Renal cortex interstitium (tissue), 11 donors: ENCODE data around the gene COX6B1. TPM values are rescaled to one million over a fixed set of nuclear protein-coding genes. Genes with fewer than 3 reads are reported as not detected.
A peak's percentile ranks its signal among the peaks of the same experiment; 100 is the strongest.
"Not testable (repeated sequence)": the region's sequence is repeated elsewhere in the genome, so short reads cannot be mapped to it uniquely, and the experiment has no call there.

ENCODE experiments used
- DNase-seq, 11 donors: peaks; one replicate each; pipeline ENCODE4 v3.0.0-alpha.2; 2013; ENCODE audit warnings: low read depth in 9 of 11, low spot score in 4 of 11; ENCODE audit errors: extremely low read depth in 1 of 11
- polyA plus RNA-seq, 3 donors: library from polyadenylated mRNA; unstranded; fragments of 120-200 nt; gene quantifications; one replicate each; pipeline ENCODE4 v1.2.1, GENCODE V29; 2013; ENCODE audit not compliant: insufficient read length in 3 of 3

The COX6B1 gene
- polyA plus RNA-seq, 3 donors: 284 to 381 (median 334) TPM

DNA sequence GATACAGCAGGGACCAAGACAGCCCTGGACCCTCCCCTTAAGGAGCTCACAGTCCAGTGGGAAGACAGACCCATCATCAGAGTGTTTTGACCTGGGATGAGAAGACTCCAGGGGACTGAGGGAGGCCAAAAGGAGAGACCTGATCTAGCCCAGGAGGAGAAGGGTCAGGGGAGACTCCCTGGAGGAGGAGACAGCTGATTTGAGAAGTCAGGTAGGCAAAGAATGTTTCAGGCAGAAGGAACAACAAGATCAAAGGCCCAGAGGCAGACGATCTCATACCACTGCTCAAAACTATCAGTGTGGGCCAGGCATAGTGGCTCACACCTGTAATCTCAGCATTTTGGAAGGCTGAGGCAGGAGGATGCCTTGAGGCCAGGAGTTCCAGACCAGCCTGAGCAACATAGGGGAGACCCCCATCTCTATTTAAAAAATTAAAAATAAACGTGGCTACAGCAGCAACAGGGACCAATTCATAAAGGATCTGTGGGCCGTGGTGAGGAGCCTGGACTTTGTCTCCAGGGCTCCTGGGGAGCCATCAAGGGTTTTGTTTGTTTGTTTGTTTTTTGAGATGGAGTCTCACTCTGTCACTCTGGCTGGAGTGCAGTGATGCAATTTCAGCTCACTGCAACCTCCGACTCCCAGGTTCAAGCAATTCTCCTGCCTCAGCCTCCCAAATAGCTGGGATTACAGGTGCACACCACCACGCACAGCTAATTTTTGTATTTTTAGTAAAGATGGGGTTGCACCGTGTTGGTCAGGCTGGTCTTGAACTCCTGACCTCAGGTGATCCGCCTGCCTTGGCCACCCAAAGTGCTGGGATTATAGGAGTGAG lies 2.2 kb upstream of the COX6B1 start:
- DNase-seq: no peak

DNA sequence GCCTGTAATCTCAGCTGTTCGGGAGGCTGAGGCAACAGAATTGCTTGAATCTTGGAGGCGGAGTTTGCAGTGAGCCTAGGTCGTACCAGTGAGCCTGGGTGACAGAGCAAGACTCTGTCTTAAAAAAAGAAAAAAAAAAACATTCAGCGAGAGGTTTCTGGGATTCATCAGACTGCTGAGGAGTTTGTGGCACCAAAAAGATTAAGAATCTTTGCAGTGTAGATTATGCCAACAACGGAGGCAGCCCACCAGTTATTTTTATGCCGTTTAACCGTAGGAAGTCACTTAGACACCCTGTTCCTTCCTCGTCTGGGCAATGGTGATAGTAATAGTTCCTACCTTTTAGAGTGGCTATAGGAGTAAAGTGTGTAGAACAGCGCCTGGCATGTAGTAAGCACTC lies 2.5 kb downstream of the COX6B1 start:
- no peak for DNase-seq

DNA sequence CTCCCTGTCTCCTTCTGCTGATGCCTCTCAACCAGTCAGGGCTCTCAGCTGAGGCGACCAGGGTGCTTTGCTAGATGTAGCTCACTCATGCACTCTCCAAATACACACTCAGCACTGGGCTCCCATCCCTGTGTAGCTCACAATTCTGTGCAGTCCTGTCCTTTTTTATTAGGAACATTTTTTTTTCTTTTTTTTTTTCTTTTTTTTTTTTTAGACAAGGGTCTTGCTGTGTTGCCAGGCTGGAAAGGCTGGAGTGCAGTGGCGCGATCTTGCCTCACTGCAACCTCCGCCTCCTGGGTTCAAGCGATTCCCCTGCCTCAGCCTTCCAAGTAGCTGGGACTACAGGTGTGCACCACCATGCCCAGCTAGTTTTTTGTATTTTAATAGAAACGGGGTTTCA lies 6.7 kb downstream of the COX6B1 start:
- DNase-seq: not testable (repeated sequence)

DNA sequence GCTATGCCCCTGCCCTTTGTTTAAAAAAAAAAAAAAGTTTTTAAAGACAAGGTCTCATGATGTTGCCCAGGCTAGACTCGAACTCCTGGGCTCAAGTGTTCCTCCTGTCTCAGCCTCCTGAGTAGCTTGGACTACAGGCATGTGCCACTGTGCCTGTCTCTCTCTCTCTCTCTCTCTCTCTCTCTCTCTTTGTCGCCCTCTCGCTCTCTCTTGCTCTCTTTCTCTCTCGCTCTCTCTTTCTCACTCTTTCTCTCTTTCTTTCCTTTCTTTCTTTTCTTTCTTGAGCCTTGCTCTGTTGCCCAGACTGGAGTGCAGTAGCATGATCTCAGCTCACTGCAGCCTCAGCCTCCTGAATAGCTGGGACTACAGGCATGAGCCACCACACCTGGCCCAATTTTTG lies 7.5 kb downstream of the COX6B1 start:
- DNase-seq: no peak

DNA sequence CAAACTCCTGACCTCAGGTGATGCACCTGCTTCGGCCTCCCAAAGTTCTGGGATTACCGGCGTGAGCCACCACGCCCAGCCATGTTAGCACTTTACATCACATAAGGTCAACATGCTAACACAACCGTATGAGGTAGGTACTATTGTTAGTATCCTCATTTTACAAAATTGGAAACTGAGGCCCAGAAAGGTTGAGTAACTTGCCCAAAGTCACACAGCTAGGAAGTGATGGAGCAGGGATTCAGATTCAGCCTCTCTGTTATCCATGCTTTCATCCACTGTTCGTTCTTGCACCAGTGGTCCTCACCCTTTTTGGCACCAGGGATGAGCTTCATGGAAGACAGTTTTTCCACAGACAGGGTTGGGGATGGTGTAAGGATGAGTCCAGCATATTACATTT lies 8.6 kb downstream of the COX6B1 start:
- no peak for DNase-seq

DNA sequence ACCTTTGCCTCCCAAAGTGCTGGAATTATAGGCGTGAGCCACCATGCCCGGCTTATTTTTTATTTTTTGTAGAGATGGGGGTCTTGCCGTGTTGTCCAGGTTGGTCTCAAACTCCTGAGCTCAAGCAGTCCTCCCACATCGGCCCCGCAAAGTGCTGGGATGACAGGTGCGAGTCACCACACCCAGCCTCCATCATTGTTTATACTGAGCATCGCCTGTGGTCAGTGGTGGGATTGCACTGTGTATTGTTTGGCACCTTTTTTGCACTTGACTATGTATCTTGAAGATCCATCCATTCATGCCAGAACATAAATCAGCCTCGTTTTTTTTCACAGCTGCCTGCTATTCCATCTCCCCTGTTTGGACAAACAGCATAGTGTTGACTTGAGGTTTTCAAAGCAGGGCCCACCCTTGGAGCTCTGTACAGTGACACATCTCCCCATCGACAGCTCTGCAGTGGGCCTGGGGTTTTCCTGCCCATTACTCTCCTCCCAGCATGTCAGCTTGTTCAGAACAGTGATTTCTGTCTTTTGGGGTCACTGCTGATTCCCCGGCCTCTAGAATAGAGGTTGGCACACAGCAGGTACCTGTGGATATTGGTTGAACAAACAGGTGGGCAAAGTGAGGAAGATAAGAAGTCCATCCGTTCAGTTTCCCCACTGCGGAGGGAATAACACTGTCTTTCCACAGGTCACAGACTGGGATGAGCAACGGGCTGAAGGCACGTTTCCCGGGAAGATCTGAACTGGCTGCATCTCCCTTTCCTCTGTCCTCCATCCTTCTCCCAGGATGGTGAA lies 10.0 kb downstream of the COX6B1 start:
- DNase-seq: no peak

DNA sequence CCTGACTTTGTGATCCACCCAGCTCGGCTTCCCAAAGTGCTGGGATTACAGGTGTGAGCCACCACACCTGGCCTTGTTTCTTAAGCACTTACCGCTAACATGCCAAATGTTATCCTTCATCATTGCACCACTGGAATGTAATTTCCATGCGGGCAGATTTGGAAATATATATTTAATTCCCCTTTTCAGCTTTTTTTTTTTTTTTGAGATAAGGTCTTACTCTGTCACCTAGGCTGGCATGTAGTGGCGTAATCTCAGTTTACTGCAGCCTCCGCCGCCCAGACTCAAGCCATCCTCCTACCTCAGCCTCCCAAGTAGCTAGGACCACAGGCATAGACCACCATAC lies 13.8 kb downstream of the COX6B1 start:
- DNase-seq: no peak

DNA sequence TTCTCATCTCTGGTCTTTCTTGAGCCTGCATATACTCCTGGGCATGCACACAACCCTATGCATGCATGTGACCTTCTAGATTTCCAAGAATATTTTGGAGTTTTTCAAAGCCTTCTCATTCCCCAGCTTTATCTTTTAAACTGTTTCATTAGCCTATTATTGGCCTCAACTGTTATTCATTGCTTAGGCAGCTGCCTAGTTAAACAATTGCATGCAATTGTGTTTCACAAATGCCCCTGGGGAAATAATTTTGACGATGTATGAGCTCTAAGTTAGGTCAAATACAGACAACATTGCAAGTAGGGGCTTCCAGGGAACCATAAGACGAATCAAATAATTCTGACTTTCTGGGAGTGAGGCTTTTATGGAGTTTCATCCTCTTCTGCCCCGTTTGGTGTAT lies 15.9 kb downstream of the COX6B1 start:
- no peak for DNase-seq

DNA sequence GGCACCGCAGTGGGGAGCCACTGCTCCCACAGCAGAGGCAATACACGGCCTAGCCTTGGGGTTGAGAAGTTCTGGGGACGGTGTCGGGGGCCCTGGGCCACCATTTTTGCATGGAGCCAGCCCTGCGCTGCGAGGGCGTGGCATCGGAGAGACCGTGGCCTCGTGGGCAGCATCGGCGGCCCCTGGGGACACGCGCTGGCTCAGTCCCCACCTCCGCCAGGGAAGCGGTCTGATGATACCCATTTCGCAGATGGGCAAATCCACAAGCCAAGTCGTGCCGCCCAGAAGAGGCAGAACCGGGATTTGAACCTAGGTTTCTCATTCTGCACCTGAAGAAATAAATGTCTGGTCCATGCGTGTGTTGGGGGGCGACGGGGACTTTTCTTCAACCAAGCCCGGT lies 17.0 kb downstream of the COX6B1 start:
- DNase-seq: no peak

DNA sequence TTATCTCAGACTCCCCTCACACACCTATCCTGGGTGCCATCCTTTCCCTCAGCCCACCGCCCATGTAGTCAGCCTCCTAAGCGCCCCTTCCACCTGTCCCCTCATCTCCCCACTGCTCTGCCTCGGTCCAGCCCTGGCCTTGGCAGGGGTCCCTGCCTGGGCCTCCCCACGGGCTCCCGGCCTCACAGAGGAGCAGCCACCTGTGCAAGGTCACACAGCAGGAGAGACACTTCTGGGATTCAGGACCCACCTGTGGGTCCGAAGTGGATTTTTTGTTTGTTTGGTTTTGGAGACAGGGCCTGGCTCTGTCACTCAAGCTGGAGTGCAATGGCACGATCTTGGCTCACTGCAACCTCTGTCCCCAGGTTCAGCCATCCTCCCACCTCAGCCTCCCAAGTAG lies 17.5 kb downstream of the COX6B1 start:
- no peak for DNase-seq

DNA sequence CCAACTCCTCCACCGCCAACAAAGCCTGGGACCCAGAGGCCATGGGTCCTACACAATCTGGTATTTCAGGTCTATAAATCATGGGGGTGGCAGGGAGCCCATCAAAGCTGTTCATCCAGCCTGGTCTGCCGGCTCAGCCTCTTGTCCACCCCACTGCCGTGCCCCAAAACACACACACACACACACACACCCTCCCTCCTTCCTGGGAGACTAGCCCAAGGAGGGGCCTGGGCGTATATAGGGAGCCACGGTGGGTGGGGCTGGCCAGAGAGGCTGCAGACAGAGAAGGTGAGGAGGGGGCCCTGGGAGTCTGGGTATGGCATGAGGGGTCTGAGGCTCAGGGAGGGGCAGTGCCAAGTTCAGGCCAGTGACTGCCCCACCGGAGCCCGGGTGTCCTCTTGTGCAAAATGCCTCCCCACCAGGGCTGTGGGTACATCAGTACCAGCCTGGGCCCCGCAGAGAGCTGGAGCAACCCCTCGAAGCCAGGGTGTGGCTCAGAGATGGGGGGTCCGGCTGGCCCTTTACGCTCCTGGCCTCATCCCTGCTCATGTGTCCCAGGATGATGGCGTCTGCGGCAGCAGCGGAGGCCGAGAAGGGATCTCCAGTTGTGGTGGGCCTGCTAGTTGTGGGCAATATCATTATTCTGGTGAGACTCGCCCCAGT lies 18.3 kb downstream of the COX6B1 start, which contains the start of gene UPK1A:
UPK1A (plus strand) TSS at position 267 of the 663 bp plus-strand sequence; CDS start at position 563, 296 bp downstream.
- DNase-seq: no peak

DNA sequence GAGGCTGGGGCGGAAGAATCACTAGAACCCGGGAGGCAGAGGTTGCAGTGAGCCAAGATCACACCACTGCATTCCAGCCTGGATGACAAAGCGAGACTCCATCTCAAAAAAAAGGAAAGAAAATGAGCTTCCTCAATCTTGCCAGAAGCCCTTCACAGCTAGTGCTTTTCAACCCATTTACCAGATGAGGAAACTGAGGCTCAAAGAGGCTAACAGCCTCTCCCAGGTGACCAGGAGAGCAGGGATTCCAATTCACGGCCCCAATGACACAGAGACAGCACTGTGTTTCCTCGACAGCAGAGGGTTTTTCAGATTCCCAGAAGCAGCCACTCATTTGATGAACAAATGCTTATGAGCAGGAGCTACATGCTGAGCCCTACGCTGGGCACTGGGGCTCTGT lies 21.4 kb downstream of the COX6B1 start:
- DNase-seq: no peak

DNA sequence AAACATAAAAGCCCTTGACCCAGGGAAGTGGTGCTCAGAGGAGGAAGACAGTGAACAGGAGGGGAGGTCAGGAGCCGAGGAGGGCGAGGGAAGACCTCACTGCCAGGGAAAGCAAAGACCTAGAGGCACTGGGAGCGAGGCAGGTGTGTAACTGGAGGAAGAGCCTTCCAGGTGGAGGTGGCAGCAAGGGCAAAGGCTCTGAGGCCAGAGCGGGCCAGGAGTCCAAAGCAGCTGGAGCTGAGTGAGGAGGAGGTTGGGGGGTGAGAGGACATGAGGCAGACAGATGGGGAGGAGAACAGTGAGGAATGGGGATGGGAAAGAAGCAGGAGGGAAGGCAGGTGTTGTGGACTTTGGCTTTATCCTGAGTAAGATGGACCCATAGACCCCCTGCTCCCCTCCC lies 21.9 kb downstream of the COX6B1 start:
- no peak for DNase-seq

DNA sequence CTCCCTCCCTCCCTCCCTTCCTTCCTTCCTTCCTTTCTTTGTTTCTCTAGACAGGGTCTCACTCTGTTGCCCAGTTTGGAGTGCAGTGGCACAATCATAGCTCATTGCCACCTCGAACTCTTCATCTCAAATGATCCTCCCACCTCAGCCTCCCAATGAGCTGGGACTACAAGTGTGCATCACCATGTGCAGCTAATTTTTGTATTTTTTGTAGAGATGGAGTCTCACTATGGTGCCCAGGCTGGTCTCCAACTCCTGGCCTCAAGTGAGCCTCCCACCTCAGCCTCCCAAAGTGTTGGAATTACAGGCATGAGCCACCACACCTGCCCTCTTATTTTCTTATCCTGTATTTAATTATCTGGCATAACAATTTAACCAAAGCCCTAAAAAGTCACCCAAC lies 22.6 kb downstream of the COX6B1 start:
- DNase-seq: no peak

DNA sequence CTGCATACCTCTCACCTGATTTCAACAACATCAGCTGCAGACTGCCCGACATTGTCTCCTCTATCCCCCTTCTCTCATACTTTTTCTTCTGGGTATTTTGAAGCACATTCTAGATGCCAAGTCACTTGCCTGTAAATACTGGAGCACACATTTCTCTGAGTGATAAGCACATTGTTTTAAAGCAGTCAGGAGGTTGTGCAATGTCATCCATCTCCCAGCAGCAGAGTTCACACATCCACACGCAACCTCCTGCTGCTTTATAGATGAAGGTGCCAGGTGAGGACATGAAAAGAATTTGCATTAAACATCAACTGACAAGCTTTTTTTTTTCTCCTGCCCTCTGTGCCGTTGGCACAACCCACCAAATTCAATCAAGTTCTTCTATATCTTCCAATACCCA lies 23.7 kb downstream of the COX6B1 start:
- DNase-seq: no peak

DNA sequence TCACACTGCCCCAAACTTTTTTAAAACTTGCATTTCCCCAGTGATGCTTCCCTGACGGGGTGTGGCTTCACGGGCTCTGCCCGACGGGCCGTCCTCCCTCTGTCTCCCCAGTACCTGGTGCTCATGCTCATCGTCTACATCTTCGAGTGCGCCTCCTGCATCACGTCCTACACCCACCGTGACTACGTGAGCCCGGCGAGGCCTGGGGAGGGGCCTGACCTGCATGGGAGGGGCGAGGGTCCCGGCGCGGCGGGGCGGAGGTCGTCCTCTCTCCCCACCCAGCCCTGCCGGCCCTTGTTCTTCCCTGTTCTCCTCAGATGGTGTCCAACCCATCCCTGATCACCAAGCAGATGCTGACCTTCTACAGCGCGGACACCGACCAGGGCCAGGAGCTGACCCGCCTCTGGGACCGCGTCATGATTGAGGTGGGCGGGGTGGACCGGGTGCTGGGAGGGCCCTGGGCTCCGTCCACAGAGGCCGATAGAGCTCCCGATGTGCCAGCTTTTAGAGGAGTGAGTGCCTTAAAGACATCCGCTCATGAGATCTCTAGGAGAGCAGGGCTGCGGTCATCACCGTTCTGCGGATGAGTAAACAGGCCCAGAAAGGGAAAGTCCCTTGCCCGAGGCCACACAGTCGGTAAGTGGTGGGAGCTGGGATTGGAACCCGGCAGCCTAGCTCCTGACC lies 25.1 kb downstream of the COX6B1 start:
- DNase-seq: no peak

DNA sequence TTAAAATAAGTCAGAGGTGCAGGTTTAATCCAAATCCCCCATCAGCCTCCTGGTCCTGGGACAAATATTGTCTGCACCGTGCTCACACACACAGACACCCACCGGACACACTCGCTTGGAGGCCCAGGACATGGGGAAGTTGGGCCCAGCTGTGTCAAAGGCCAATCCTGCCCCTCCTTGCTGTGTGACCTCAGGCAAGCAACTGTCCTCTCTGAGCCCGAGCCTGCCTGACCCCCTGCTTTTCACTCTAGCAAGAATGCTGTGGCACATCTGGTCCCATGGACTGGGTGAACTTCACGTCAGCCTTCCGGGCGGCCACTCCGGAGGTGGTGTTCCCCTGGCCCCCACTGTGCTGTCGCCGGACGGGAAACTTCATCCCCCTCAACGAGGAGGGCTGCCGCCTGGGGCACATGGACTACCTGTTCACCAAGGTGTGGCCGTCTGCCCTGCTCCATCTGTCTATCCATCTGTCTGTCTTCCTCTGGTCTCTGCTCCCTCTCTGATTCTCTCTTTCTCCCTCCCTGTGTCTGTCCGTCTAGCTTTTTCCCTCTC lies 27.5 kb downstream of the COX6B1 start:
- DNase-seq: no peak

DNA sequence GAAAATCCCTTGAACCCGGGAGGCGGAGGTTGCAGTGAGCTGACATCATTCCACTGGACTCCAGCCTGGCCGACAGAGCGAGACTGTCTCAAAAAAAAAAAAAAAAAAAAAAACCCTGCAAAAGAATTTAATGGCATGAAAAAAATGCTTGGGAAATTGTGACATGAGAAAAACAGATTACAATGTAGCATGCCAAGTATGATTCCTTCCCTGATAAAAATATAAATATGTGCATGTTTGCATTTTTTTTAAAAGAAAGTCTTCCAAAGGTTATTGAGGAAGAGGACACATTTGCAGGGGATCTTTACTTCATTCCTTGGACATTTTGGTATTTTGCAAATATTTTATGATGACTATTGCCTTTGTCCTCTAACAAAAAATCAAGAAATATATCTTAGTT lies 41.7 kb downstream of the COX6B1 start:
- DNase-seq: peak in 1 of 11 donors; percentile 7

DNA sequence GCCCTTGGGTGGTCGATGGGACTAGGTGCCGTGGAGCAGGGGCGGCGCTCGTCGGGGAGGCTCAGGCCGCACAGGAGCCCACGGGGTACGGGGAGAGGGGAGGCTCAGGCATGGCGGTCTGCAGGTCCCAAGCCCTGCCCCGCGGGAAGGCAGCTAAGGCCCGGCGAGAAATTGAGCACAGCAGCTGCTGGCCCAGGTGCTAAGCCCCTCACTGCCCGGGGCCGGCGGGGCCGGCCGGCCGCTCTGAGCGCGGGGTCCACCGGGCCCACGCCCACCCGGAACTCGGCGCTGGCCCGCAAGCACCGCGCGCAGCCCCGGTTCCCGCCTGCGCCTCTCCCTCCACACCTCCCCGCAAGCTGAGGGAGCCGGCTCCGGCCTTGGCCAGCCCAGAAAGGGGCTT lies 43.0 kb downstream of the COX6B1 start:
- DNase-seq: not testable (repeated sequence)
